GM18519 (cell line): ENCODE results near the gene NCLN.
"Not testable (repeated sequence)": the region's sequence is repeated elsewhere in the genome, so short reads cannot be mapped to it uniquely, and the experiment has no call there.

ENCODE experiments used
- ATAC-seq: cut with Tn5 transposase; IDR thresholded peaks from one replicate; pipeline ENCODE4 v1.9.1; 2021; ENCODE audit warnings: mild to moderate bottlenecking, moderate library complexity; ENCODE audit not compliant: unreplicated experiment, low FRiP score

Gene NCLN

DNA sequence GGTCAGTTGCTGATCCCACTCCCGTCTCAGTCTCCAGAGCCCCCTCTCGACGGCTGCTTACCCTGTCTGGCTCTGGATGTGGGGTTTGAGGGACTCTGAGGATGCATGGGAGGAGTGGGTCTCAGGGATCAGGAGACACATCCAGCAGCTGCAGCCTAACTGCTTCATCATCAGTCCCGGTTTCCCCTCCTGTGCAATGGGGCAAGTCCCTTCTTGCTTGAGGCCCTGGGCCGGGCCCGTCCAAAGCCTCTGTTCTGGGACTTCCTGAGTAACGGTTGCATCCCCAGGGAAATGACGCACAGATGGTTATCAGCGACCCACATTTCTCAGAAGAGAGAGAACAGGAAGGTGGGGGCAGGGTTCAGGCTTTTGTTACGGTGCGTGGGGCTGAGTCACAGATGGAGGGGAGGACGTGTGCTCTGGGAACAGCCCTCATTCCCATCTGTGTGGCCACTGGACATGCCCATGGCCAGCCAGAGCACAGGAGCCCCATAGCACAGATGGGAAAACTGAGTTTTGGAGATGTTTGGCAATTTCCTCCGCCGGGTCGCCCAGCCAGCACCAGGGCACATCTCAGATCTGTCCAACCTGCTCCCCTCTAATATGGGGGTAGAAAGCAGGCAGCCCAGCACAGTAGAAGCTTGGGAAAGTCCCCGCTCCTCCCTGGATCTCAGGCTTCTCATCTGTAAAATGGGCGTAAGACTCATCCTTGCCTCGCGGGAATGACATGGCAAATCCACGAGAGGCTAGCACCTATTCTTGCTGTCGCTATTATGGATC, 30.6 kb upstream of the NCLN start:
- ATAC-seq = no peak

DNA sequence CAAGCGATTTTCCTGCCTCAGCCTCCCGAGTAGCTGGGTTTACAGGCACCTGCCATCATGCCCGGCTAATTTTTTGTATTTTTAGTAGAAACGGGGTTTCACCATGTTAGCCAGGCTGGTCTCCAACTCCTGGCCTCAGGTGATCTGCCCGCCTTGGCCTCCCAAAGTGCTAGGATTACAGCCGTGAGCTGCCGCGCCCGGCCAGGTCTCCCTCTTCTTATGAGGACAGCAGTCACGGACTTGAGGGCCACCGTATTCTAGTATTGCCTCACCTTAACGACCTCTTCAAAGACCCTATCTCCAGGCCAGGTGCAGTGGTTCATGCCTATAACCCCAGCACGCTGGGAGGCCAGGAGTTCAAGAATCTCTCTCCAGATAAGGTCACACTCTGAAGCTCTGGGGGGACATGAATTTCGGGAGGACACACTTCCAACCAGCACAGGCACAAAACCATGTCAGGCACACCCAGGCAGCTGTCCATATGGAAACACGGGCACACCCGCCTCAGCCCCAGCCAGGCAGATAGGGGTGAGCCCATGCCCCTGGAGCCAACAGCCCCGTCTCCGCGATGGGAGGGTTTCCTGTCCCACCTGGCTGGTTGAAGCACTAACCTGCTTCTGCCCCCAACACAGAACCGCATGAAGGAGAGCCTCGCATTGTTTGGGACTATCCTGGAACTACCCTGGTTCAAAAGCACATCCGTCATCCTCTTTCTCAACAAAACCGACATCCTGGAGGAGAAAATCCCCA, 28.5 kb upstream of the NCLN start:
- no peak for ATAC-seq

DNA sequence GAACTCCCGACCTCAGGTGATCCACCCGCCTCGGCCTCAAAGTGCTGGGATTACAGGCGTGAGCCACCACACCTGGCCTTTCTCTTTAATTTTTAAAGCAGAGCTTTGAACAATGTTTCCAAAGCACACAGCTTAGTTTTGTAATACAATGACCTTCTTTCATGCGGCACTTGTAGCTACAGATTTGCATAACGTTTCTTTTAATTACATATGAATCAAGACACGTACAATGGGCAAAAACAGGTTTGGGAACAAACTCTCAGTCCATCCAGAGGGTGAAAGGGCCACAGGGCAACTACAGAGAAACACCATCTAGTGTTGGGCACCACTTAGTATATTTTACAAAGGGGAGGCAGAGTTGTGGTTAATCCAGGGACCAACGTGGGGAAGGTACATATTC, 26.2 kb upstream of the NCLN start:
- no peak for ATAC-seq

DNA sequence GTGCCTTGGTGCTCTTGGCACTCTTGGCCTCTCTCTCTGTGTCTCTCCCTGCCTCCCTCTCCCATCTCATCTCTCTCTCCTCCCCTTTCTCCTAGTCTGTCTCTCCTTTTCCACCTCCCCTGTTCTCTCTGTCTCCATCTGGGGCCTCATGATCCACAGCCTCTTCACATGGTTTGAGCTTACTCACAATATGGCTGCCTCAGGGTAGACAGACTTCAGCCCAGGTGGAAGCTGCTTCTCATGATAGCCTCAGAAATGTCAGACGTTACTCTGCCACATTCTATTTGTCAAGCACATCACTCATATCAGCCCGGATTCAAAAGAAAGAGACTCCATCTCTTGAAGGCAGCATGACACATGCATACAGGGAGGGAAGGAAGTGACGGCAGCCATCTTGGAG, 25.5 kb upstream of the NCLN start:
- no peak for ATAC-seq

DNA sequence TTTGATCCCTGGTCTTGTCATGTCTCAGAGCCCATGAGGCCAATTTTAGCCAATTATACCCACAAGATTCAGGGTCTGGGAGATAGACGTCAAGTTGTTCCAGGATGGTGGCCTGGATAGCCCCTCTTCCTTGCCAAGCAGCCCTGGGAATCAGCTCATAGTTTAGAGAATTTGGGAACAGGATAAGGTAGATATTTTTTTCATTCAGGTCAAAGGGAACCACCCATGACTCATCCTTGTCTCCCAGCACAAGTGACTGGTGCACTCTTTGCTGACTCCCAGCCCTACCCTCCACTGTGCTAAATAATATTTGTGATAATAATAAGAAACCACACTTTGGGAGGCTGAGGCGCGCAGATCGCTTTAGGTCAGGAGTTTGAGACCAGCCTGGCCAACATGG, 24.3 kb upstream of the NCLN start:
- ATAC-seq = no peak

DNA sequence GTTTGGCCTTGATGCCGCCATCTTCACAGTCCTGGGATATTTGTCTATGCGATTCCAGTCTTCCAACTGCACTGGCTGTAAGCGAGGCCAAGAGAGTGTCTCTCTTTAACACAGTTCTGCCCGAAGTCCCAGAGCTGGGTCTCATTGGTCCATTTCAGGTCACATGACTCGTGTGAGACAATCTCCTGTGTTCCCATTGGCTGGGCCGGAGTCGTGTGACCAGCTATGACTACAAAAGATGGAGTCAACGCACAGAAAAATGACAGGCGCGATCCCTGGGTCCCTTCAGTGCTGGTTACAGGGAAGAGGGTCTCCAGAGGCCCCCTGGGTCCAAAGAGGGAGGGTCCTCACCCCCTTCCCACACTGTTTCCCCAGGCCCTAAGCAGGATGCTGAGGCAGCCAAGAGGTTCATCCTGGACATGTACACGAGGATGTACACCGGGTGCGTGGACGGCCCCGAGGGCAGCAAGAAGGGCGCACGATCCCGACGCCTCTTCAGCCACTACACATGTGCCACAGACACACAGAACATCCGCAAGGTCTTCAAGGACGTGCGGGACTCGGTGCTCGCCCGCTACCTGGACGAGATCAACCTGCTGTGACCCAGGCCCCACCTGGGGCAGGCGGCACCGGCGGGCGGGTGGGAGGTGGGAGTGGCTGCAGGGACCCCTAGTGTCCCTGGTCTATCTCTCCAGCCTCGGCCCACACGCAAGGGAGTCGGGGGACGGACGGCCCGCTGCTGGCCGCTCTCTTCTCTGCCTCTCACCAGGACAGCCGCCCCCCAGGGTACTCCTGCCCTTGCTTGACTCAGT, 23.1 kb upstream of the NCLN start:
- ATAC-seq = no peak

DNA sequence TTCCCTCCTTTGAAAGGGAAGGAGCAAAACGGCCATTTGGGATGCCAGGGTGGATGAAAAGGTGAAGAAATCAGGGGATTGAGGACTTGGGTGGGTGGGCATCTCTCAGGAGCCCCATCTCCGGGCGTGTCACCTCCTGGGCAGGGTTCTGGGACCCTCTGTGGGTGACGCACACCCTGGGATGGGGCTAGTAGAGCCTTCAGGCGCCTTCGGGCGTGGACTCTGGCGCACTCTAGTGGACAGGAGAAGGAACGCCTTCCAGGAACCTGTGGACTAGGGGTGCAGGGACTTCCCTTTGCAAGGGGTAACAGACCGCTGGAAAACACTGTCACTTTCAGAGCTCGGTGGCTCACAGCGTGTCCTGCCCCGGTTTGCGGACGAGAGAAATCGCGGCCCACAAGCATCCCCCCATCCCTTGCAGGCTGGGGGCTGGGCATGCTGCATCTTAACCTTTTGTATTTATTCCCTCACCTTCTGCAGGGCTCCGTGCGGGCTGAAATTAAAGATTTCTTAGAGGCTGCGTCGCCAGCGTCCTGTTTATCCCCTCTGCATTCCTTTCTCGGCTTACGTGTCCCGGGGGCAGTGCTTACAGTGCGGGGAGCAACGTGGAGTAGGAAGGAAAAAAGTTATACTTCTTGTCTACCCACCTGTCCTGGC, 22.4 kb upstream of the NCLN start:
- no peak for ATAC-seq

DNA sequence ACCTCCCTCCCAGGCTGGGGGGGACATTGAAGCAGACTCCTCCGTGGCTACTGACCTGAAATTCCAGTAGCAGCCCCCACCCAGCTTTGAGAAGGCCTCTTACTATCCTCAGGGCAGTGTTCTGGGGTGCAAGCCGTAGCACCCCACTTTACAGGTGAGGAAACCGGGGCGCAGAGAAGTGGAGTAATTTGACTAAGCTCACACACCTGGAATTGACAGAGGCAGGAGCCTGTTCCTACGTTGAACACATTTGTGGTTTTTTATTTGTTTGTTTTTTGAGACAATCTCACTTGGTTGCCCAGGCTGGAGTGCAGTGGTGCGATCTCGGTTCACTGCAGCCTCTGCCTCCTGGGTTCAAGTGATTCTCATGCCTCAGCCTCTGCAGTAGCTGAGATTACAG, 21.8 kb upstream of the NCLN start:
- no peak for ATAC-seq

DNA sequence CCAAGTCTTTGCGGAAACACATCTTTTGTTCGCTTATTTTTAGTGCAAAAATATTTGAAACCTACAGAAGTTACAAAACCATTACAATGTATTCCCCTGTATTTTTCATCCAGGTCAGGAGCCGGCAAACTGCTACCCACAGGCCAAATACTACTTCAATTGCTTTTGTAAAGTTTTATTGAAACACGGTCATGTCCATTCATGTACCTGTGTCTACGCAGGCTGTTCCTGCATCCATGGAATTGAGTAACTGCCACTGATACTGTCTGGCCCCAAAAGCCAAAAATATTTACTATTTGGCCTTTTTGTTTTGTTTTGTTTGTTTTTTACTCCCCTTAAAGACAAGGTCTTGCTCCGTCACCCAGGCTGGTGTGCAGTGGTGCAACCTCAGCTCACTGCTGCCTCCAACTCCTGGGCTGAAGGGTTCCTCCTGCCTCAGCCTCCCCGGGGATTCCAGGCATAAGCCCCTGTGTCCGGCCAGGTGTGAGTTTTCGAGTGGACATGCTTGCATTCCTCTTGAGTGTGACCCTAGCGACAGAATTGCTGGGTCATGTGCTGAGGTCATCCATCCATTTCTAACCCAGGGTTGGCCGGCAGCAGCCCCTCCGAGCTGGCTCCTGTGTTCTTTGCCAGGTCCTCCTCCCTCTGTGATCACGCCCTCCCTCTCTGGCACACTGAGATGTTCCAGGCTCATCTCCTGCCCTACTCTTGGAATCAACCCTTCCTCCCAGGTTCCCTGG, 18.0 kb upstream of the NCLN start:
- ATAC-seq = no peak

DNA sequence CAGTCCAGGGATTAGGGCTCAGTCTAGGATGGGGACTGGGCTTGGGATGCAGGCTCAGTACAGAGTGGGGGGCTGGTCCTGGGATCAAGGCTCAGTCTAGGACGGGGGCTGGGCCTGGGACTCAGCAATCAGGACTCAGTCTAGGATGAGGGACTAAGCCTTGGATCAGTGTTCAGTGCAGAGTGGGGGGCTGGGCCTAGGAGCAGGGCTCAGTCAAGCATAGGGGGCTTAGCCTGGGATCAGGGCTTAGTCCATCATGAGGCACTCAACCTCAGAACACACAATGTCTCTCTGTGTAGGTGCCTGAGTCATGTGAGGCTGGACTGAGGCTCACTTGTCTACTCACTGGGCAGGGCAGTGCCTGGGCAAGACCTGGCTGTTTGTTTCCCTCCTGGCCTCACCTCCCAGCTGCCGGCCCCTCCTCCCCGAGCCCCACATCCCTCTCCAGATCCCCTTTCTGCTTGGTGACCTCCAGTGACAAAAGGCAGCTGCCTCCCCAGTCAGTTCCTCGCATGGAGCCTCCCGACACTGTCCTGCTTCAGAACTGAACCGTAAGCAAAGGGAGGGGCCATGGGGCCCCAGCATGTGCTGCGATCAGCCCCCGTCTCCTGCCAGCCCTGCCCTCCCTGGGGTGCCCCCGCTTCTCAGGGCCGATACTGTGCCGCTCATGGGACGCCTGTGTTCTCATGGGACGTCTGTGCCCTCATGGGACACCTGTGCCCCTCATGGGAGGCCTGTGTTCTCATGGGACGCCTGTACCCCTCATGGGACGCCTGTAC, 13.6 kb upstream of the NCLN start:
- ATAC-seq = no peak

DNA sequence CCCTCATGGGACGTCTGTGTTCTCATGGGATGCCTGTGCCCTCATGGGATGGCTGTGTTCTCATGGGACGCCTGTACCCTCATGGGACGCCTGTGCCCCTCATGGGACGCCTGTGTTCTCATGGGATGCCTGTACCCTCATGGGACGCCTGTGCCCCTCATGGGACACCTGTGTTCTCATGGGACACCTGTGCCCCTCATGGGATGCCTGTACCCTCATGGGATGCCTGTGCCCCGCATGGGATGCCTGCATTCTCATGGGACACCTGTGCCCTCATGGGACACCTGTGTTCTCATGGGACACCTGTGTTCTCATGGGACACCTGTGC, 13.1 kb upstream of the NCLN start:
- not testable (repeated sequence) for ATAC-seq

DNA sequence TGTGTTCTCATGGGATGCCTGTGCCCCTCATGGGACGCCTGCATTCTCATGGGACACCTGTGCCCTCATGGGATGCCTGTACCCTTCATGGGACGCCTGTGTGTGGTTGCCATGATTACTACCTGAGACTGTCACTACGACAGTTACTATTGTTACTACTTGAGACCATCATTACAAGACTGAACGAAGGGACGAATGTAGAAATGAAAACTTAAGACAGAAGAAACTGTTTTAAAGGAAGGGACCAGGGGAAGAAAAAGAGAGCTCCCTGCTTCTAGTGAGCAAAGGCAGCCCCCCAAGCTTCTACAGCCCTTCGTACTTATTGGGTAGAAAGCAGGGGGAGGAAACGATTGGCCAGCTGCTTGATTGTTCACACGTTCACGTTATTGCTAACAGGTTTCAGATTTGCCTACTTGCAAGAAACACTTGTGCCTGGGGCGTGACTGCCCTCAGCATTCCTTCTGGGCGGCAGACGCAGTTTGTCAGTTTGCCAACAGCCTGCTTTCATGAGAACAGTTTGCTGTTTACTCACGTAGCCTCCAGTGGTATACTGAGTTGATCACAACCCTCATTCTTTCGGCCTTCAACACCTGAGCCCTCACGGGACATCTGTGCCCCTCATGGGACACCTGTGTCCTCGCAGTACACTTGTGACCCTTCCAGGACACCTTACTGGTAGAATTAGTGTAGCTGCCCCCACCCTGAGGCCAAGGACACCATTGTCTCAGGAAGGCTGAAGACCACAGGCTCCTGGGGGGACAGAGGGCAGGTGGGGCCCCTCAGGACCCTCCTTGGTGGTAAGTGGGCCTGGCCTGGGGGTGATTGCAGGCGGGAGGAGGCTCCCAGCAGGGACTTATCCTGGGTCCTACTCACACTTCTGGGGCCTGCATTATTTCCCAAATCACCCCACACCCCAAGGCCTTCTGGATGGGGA, 9.7 kb upstream of the NCLN start:
- no peak for ATAC-seq

DNA sequence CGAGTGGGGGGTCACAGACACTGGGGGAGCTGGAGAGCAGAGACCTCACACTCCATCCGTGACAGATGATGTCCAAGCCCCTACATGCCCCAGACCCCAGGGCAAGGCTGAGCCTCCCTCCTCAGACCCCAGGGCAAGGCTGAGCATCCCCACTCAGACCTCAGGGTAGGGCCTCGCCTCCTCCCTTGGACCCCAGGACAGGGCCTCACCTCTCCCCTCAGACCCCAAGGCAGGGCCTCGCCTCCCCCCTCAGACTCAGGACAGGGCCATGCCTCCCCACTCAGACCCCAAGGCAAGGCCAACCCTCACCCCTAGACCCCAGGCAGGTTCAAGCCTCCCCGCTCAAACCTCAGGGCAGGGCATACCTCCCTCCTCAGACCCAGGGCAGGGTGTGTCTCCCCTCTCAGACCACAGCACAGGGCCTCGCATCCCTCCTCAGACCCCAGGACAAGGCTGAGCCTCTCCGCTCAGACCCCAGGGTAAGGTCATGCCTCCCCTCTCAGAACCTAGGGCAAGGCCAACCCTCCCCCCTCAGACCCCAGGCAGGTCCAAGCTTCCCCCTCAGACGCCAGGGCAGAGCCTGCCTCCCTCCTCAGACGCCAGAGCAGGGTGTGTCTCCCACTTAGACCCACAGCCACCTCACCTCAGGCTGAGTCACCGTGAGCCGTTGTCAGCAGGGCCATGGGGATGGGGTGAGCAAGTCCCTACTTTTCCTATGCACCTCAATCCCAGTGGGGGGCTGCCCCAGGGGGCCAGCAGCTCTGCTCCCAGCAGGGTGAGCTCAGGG, 8.8 kb upstream of the NCLN start:
- no peak for ATAC-seq

DNA sequence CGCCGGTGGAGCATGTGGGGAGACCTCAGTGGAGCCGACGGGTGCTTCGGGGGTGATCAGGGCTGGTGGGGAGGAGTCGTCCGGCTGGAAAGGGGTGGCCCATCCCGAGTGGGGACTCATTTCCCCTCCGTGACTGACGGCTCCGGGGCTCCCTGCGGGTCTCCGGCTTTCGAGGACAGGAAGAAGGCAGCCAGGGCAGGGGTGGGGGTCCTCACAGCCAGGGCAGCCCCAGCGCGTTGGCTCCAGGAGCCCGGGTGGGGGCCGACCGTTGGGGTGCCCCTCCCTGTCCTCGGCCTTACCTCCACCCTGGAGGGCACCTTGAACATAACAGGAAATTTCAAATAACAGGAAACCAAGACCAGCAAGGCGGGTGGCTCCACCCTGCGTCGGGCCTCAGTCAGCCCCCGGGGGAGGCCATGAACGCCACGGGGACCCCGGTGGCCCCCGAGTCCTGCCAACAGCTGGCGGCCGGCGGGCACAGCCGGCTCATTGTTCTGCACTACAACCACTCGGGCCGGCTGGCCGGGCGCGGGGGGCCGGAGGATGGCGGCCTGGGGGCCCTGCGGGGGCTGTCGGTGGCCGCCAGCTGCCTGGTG, 7.3 kb upstream of the NCLN start, which contains the start of gene S1PR4:
TSS of gene S1PR4 (plus strand) at position 393 of the 596 bp plus-strand sequence. CDS start at position 417, 24 bp downstream.
- ATAC-seq = no peak

DNA sequence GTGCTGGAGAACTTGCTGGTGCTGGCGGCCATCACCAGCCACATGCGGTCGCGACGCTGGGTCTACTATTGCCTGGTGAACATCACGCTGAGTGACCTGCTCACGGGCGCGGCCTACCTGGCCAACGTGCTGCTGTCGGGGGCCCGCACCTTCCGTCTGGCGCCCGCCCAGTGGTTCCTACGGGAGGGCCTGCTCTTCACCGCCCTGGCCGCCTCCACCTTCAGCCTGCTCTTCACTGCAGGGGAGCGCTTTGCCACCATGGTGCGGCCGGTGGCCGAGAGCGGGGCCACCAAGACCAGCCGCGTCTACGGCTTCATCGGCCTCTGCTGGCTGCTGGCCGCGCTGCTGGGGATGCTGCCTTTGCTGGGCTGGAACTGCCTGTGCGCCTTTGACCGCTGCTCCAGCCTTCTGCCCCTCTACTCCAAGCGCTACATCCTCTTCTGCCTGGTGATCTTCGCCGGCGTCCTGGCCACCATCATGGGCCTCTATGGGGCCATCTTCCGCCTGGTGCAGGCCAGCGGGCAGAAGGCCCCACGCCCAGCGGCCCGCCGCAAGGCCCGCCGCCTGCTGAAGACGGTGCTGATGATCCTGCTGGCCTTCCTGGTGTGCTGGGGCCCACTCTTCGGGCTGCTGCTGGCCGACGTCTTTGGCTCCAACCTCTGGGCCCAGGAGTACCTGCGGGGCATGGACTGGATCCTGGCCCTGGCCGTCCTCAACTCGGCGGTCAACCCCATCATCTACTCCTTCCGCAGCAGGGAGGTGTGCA, 6.6 kb upstream of the NCLN start:
- ATAC-seq = no peak

DNA sequence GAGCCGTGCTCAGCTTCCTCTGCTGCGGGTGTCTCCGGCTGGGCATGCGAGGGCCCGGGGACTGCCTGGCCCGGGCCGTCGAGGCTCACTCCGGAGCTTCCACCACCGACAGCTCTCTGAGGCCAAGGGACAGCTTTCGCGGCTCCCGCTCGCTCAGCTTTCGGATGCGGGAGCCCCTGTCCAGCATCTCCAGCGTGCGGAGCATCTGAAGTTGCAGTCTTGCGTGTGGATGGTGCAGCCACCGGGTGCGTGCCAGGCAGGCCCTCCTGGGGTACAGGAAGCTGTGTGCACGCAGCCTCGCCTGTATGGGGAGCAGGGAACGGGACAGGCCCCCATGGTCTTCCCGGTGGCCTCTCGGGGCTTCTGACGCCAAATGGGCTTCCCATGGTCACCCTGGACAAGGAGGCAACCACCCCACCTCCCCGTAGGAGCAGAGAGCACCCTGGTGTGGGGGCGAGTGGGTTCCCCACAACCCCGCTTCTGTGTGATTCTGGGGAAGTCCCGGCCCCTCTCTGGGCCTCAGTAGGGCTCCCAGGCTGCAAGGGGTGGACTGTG, 5.9 kb upstream of the NCLN start:
- no peak for ATAC-seq
